Stimulated activated CD4-positive, alpha-beta T cell treated with anti-CD3 and anti-CD28 coated beads, Interleukin-1b, Interleukin-23, amount 100 ng/mL, for 48 hours (primary cell): ENCODE data around the gene FGF14.

Experiments
- DNase-seq: peaks from one replicate; pipeline ENCODE4 v3.0.0-alpha.2; 2020

Gene FGF14

DNA sequence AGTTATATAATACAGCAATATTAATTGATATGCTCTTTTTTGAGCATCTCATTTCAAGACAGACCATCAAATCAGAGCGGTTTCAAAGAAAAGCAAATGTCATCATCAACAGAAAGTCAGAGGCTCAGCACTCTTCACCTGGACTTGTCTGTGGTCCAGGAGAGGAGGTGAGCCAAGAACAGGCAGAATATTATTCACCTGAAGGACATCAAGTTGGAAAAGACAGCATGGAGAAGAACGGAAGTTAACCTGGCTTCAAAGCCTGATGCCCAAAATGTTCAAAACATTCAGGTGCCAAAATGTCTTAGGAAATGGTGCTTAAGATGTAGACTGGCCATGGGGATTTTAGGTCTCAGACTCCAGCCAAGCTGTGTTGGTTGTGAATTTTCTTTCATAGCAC is 40.7 kb downstream of the FGF14 start:
- no peak for DNase-seq

DNA sequence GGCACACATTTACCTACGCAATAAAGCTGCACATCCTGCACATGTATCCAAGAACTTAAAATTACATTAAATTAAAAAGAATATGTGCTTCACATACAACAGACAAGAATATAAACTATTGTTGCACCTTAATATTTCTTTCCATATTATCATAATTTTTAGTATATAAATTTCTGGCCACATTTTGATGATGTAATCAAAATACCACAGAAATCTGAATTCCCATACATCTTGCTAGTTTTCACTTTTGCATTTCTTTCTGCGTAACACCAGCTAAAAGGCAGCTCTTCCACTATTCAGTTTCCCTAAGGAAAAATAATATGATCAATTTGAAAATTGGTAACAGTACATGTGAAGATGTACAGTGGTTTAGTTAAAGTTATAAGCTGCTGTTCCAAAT is 42.6 kb downstream of the FGF14 start:
- no peak for DNase-seq

DNA sequence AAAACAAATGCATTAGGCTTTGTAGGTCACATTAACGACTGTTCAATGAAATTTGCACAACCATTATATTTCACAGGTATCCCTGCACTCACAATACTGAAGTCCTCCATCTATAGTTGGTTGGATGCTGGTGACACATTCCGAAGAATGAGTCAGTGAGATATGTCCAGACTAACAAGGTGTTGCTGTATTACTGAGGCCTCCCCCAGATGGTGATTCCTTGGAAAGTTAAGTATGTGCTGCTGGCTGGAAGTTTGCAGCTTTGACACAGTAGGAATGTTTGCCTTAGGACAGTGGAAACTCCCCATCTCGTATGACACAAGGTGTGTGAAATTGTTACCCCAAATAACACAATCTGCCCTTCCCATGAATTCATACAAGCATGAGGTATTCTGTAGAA is 46.6 kb downstream of the FGF14 start:
- no peak for DNase-seq

DNA sequence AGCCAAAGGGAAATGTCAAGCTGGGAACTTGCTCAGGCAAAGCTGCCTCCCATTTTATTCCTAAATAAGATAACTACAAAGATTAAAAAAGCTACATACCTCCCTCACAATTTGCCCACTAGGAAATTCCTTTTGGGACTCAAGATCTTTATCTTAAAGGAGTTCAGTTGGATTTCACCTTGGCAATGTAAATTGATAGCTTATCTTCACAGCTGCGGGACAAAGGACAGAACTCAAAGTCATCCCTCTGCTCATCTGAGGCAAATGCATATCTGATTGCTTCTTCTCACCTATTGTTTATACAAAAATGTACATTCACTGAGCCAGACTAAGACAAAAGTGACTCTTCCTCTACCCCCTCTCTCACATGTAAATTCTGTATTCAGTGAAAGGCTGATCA is 47.8 kb downstream of the FGF14 start:
- no peak for DNase-seq

DNA sequence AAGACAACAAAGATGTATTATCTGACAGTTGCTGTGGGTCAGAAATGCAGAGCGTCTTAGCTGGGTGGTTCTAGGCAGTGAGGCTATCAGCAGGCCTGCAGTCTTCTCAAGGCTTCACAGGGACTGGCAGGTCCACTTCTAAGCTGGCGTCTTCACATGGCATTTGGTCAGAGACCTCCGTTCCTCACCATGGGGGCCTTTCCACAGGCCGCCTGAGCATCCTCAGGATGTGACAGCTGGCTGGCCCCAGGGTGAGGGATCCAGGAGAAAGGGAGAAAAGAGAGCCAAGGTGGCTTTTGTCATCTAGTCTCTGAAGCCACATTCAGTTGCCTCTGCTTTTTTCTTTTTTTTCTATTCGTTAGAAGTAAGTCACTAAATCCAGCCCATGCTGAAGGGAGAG is 50.3 kb downstream of the FGF14 start:
- DNase-seq = no peak

DNA sequence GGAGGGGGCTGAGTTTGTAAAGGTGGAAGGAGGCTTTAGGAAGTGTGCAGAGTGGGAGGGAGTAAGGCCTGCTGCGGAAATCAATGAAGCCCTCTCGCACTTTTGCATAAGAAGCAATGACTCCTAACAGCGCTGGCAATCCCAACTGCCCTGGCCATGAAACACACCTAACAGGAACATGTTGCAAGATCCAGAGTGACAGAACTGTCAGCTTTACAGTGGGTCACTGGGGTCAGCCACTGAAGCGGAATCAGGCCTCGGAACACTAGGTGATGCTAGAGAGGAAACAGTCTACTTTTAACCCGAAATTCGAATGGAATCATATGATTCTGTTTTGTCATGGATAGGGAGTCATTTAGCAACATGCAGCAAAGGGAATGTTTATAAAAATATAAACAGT is 54.4 kb downstream of the FGF14 start:
- DNase-seq = no peak

DNA sequence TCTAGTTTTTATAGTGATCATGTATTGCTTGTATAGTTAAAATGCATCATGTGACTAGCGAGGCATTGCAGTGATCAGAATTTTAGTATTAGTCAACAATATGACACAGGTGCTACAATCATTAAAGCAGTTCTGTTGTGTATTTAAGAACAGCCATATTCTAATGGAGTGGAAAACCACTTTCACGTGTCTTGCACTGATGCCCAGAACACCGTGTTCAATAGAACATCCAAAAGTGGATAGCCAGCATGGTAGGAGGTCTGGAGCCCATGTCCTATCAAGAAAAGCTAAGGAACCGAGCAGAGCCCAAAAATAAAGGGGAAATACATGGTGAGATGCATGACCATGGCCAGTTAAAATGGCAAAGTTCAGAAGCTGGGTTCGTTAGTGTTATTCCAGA is 55.1 kb downstream of the FGF14 start:
- DNase-seq = no peak

DNA sequence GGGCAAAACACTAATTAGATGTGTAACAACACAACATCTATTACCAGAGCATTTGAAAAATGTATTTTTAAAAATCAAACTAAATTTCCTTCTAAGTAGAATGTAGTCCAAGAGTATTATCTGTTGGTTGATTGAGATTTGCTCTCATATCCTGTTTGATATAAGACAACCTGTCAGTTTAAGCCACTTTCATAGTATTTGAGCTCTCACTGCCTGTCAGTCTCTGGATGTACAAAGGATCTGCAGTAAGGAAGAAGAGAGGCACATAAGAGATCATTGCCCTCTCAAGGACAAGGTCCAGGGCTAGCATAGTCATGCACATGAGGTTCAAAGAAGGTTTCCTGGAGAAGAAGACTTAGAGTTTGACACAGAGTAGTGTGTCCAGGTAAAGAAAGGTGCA is 57.4 kb downstream of the FGF14 start:
- DNase-seq = no peak

DNA sequence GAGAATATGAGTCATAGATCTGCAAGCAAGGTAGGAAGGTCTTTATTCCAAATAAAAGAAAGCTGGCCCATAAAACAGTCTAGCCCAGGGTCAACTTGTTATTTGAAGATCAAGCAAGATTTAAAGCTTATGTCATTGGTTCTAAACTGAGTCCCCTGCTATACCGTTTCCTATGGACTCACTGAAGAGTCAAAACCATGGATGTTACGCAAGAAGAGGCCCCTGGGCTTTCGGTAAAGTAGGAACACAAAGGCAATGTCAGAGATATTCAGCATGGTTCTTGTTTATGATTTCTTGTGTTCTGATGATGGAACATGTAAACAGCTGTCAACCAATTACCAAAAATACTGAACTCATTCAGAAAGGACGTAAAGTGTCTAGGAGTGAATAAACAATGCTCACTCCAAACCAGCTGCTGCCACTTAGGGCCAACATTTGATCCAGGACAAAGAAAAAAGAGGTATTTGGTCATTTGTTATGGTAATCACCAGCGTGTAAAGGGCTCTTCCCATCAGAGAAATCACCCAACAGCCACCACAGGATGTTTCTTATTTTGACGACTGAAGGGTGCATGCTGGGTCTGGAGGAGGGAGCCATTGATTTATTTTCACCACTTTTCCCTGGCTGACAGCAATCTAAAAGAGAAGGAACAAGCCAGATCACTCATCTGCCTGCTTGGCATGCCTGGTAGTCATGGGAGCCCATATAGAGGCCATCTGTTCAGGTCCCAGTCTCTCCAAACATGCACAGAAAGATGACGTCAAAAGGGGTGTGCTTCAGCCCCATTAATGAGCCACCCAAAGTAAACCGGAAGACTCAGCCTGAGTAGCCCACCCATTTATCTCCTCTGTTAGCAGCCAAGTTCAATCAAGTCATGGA is 68.3 kb downstream of the FGF14 start:
- DNase-seq = no peak

DNA sequence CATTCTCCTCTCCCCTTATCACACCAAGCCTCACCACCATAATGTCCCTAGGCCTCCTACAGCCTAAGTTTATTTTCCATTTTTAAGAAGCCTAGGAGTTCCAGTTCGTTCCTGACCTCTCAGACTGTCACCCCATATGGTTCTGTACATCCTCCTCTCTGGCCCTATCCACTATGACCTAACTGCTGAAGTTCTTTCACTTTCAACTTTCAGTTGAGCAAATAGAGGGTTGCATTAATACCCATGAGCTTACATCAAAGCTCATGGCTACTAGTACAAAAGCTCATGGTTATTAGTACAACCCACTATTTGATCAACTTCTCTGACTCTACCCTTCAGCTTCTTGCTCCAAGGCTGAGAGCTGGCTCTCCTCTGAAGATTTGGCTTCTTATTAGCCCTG is 72.9 kb downstream of the FGF14 start:
- DNase-seq = no peak

DNA sequence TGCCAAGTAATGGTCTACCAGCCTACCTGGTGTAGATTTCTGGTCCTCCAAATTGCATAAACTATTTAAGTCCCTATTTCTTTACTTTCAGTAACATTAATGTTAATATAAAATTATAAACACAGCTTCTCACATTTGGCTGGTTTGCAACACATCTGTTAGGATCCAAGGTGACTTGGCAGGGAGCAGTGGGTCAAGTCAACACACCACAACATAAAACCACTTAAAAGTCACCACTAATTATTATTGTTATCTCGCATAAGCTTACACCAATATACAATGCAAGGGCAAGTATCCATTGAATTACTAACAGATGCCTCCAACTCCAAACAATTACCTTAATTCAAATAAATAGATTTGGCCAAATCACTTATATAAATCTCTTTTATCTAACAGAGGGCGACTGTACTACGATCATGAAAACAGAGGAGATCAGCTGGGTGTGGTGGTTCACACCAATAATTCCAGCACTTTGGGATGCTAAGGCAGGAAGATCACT is 74.7 kb downstream of the FGF14 start:
- no peak for DNase-seq

DNA sequence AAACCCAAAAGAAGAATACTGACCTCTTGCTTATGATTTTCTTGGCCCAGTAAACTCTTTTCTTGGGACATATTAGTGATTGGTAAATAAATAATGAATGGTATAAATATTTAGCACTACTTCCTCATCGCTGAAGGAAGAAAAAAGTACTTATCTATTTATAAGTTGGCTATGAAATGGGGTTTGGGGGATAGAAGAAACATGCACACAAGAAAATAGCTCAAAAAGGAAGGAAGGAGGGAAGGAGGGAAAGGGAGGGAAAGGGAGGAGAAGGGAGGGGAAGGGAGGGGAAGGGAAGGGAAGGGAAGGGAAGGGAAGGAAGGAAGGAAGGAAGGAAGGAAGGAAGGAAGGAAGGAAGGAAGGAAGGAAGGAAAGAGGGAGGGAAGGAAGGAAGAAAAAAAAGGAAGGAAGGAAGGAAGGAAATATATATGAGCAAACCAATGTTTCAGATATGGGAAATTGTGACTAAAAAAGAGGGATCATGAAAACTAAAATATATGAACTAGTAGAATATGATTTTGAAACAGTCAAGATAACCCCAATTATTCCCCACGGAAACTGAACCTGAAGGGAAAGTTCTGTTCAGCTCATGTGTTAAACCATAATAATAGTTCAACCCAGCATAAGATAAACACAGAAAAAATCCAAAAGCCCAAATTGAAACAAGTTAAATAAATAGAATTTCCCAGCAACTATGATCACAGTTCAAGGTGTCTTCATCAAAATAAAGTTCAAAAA is 75.3 kb downstream of the FGF14 start:
- no peak for DNase-seq

DNA sequence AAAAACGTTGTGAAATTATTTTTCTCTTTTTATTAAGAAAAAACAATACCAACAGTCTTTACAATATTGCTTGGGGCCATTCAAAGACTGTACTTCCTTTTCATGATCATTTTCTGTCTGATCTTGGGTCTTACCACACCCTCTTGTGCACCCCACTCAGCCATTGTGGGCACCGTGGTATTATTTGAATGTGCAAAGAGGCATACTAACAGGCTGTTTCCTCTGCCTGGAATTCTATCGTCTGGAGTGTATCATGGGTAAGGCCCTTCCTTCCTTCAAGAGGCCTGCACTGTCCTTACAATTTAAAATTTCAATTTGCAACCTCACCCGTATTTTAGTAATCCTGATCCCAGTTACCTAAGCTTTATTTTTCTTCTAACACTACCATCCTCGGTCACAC is 76.5 kb downstream of the FGF14 start:
- no peak for DNase-seq

DNA sequence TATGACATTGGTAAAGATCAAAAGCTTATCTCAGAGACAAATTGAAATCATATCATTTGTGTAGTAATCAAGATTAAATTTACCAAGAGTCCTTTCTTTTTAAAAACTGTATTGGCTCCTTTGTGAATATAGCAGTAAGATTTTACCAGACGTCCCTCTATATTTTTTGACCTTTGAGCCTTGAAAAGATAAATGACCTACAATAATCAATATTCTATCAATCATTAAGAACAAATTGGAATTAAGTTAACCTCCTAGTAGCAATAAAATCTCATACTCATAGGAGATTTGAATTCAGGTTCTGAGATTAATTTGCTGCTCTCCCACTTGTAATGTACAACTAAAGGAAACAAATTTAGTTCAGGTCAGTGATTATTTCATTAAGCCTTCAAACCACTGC is 78.3 kb downstream of the FGF14 start:
- DNase-seq = no peak

DNA sequence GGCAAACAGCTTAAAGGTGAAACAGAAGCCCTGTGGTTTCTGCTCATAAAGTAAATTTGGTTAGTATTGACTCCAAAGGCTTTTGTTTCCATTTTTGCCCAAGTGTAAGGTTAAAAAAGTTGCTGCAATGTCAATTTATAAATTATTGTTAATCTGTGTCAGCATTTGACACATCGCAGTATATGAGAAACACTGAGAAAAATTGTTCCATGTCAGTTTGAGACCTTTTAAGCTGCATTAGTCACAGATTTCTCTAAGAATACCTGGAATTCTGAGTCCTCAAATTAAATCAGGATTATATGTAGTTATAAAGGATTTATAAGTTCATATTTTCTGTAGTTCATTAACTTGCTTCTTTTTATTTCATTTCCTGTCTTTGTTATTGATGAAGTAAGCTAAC is 78.8 kb downstream of the FGF14 start:
- no peak for DNase-seq

DNA sequence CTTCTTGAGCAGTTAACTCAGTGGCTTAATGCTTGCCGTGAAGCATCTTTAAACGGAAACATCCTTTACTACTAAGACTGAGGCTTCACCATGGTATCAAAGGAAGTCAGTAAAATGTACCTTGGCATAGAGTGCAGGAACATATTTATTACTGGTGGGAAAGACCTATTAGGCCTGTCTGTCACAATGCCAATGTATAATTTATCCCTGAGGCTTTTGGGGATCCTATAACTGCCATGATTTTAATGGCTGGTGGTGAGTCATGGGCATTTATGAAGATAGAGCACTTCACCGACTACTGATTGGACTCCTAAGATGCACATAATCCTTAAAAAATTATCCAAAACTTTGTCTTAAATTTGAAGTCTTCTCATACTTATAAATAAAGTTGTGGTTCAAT is 79.6 kb downstream of the FGF14 start:
- no peak for DNase-seq

DNA sequence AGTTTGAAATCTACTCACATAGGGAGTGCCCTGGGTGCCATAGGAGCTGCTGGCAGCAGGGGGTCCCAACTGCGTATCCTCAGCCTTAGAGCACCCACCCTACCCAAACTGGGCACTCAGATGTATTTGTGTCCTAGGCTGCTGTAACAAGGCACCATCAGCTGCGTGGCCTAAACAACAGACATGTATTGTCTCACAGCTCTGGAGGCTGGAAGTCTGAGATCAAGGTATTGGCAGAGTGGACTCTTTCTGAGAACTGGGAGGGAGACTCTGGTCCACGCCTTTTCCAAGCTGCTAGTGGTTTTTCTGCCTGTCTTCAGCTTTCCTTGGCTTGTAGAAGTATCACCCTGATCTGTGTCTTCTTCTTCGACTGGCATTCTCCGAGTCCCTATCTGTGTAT is 83.6 kb downstream of the FGF14 start:
- DNase-seq = no peak

DNA sequence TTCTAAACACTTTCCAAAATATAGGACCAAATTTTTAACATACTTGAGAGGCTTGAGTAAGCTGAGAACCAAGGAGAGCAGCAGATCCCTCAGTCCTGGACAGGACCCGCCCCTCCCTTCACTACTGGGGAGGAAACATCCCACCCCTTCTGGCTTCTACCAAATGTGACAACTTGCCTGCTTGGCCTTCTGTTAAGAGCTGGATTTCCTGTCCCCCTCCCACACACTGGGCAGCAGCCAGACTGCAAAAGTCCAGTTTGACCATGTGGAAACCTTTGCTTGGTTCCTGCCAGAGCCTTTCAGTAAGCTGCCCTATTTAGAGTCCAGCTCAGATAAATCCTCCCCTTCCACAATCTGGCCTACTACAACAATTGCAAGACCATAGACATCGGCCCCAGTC is 84.3 kb downstream of the FGF14 start:
- no peak for DNase-seq

DNA sequence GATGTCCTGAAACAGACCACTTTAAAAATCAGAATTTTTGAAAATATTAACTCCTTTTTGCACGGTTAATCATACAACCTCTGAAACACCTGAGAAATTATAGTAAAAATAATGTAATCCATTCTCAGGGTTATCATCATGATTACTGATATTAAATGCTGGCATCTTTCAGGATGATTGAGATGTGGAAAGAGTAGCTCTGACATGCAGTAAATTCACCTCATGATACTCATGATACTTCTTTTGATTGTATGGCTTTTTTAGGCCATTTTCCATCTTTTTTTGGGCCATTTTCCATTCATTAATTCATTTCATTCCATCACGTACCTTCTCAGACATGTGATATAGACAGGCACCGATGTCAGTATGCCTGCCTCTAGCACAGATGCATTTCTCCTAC is 85.1 kb downstream of the FGF14 start:
- no peak for DNase-seq

DNA sequence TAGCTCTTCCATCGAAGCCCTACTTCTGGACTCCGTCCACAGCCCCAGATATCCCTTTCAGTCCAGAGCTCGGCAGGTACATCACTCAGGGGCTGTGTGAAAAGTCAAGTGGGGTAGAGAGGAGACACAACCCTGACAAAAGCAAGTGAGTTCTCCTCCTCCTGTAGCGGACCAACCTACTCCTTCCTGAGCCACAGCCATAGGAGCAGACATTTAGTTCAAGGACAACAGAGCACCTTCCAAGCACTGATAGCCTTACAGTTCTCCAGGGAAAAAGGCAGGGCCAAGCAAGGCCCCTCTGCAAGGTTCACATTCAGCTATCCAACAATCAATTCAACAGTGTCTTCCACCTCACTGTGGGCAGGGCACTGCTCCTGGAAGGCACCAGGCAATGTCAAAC is 89.0 kb downstream of the FGF14 start:
- no peak for DNase-seq

DNA sequence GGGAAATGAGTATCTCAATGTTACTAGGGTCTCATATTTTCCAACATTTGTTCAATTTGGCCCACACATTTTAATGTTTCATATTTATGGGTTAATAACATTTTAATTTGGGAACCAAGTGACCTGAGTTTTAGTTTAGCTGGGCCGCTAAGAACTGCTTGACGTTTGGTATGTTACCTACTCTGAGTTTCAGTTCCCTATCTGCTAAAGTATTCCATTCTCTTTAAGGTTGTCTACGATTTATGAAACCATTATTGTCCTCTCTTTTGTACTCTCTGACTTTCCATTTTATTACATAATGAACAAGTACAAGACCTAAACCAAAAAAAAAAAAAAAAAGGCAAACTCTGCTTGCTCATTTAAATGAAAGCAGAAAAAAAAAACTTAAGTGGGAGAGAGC is 89.9 kb downstream of the FGF14 start:
- no peak for DNase-seq

DNA sequence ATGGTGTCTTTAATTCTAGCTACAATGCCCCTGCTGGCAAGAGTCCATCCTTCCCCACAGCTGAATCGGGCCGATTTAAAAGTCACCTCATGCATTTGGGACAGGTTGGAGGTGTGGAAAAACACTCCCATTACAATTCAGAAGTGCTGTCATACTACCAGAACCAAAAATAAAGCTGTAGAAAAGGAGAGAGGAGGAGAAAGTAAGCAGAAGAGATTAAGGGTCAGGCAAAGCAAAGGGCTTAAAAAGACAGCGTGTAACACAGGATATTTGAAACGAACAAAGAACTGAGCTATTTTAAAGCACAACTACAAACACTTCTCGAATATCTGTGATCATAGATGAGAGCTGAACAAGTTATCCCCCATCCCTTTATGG is 90.4 kb downstream of the FGF14 start:
- no peak for DNase-seq

DNA sequence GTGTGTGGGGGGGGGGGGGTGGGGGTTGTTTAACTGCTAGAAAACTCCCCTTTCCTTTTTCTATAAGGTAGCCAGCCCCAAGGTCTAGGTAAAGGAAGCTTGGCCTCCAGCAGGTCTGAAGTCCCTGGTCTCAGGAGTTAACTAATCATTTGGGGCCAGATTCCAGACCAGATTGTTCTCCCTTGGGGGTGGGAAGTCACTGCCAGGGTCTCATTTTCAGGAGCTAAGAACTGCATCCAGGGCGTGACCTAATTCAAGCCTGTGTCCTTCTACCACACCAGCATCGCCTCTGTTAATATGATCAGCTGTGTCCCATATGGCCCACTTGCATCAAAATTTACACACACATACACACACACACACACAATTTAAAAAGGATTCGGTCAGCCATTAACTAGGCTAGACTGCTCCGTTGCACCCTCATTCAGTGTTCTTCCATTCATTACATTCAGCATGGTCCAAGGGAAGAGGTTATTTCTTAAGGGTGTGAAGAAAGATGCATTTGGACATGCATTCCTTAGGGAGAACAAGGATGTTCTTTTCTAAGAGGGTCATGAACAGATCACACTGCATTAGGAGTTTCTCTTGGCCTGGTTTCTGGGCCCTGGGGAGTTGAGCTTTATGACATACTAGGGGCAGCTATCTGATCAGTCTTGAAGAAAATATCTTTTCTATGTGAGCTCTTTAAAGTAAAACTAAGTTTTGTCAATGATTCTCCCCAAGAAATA is 91.0 kb downstream of the FGF14 start:
- DNase-seq = no peak

DNA sequence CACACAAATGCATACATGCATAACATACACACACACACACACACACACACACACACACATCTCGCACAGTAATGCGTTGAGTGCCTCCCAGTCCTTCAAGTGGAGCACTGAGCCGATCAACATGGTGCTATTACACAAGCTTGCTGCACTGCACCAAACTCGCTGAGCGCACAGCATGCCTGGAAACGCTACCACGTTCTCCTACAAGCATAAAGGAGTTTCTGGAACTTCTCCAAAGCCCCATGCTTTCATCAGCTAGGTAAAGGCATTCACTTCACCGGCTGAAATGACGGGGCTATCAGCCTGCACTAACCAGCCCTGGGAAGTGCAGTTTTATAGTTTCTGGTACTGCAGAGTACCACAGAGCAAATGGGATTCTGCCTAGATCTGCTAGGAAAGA is 92.7 kb downstream of the FGF14 start:
- DNase-seq = no peak
